A673 (cell line): ENCODE data around the gene EVX2. TPM values are rescaled to one million over a fixed set of nuclear protein-coding genes. Genes with fewer than 3 reads are reported as not detected.
A peak's percentile ranks its signal among the peaks of the same experiment; 100 is the strongest.

Experiments
- BruUV-seq: library from RNA; stranded (reverse); fragments of 400-500 nt; replicated peaks from 2 replicates; lab custom pipeline; 2021; lab: Mats Ljungman, UMichigan
- CTCF ChIA-PET: fragments of 300-600 bp; sonication (Branson Sonifier 250); formaldehyde crosslinking; loops from one replicate; lab custom pipeline; 2022; ENCODE audit warnings: antibody characterized with exemption; lab: Charles Lee
- POLR2A ChIA-PET: fragments of 300-600 bp; sonication (Branson Sonifier 250); formaldehyde crosslinking; loops from one replicate; lab custom pipeline; 2022; ENCODE audit warnings: antibody characterized with exemption; ENCODE audit not compliant: low non-redundant PET; lab: Charles Lee
- DNase-seq: peaks from one replicate; pipeline ENCODE4 v3.0.0-alpha.2; 2015; ENCODE audit warnings: low spot score
- H3K27ac ChIP-seq: fragments of 200-600 bp; sonication (generic); 2 replicates; pipeline ENCODE4 v1.5.1; 2016; ENCODE audit warnings: mixed run types, low read depth, mild to moderate bottlenecking, mixed read lengths, antibody characterized with exemption, low read length; ENCODE audit not compliant: poor library complexity, severe bottlenecking
- H3K27me3 ChIP-seq: fragments of 200-600 bp; sonication (generic); replicated peaks from 2 replicates; pipeline ENCODE4 v1.6.1; 2017; ENCODE audit warnings: mixed run types, low read depth, mild to moderate bottlenecking, mixed read lengths, antibody characterized with exemption, low read length; ENCODE audit not compliant: insufficient read depth, poor library complexity
- H3K36me3 ChIP-seq: fragments of 200-600 bp; sonication (generic); 2 replicates; pipeline ENCODE4 v1.6.1; 2016; ENCODE audit warnings: mixed run types, mild to moderate bottlenecking, mixed read lengths, antibody characterized with exemption, low read length; ENCODE audit not compliant: insufficient read depth, poor library complexity, severe bottlenecking
- H3K4me1 ChIP-seq: fragments of 200-600 bp; sonication (generic); 2 replicates; pipeline ENCODE4 v1.6.1; 2017; ENCODE audit warnings: mixed run types, mild to moderate bottlenecking, mixed read lengths, antibody characterized with exemption, low read length; ENCODE audit not compliant: insufficient read depth, poor library complexity, severe bottlenecking
- H3K4me3 ChIP-seq: fragments of 200-600 bp; sonication (generic); 2 replicates; pipeline ENCODE4 v1.5.1; 2016; ENCODE audit warnings: low read depth, mixed run types, mild to moderate bottlenecking, mixed read lengths, low read length; ENCODE audit not compliant: poor library complexity, severe bottlenecking
- H3K9me3 ChIP-seq: fragments of 200-600 bp; sonication (generic); 2 replicates; pipeline ENCODE4 v1.6.1; 2016; ENCODE audit warnings: mixed run types, low read depth, mild to moderate bottlenecking, mixed read lengths, antibody characterized with exemption, low read length; ENCODE audit not compliant: poor library complexity, severe bottlenecking
- CTCF ChIP-seq: fragments of 300-800, 200-600 bp; sonication (generic); conservative IDR thresholded peaks from 2 replicates; pipeline ENCODE4 v1.5.1; 2017; ENCODE audit warnings: low read depth, mild to moderate bottlenecking, antibody characterized with exemption, low read length, moderate library complexity, mixed read lengths
- EZH2 ChIP-seq: fragments of 200-600 bp; sonication (generic); IDR thresholded peaks from 2 replicates; pipeline ENCODE4 v1.6.1; 2017; ENCODE audit warnings: borderline replicate concordance, low read depth, mild to moderate bottlenecking, mixed read lengths, antibody characterized with exemption, low read length; ENCODE audit not compliant: poor library complexity, severe bottlenecking
- intact Hi-C: fragments of 100-400 bp; cut with micrococcal nuclease; formaldehyde crosslinking; loops from one replicate; pipeline ENCODE4 v1.10.0; 2022; ENCODE audit not compliant: unreplicated experiment
- total RNA-seq: library from RNA; stranded (reverse); gene quantifications from 2 replicates; pipeline ENCODE4 v1.2.3, GENCODE V29; 2021

The EVX2 gene
- total RNA-seq, 1 experiment from 2014 or later = 0.41 TPM

DNA sequence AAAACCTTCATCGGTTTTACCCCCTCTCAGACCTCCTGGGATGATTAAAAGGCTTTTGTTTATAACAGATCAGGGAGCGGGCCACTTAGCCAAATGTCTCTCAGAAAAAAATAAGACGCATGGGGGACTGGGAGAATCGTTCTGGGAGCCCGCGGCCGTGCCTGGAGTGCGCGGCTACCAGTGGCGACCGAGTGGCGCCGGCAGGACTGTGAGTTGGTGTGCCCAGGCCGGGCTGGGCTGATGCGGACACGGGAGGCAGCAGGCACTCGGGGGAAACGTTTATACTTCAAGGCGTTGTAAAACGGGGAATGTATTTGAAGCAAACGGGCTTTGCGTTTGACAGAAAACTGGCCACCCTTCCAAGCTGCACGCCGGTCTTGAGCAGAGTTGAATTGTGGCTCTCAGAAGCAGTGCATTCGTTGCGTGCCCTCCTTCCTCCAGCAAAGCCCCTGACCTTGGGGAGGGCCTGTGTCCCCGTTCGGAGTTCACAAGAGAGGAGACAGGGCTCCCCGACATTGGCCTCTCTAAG lies 28.1 kb upstream of the EVX2 start:
- no peak for TF ChIP-seq CTCF
- TF ChIP-seq EZH2 = no peak
- intact Hi-C loops = no loop called here
- H3K27ac ChIP-seq = peak overlapping the region; percentile 88
- no TSS peak for BruUV-seq
- H3K9me3 ChIP-seq = no peaks in the 10 kb centered on the region
- peak overlapping the region; percentile 73 for H3K4me3 ChIP-seq
- ChIA-PET CTCF (interaction anchor here (0.5 to 2.4 kb wide), 3 partner anchors 10 to 542 kb away, joined by 4 to 7 read pairs (median 5); partner anchors contain the start of gene HOXD9), POLR2A (interaction anchor here (0.6 kb wide), 1 partner anchor 16 kb away, joined by 4 read pairs; no protein-coding TSS in a partner anchor)
- no peak for DNase-seq
- no peaks in the 10 kb centered on the region for H3K27me3 ChIP-seq
- peaks cover 6% of the 10 kb centered on the region for H3K4me1 ChIP-seq
- H3K36me3 ChIP-seq = peaks cover 67% of the 10 kb centered on the region

DNA sequence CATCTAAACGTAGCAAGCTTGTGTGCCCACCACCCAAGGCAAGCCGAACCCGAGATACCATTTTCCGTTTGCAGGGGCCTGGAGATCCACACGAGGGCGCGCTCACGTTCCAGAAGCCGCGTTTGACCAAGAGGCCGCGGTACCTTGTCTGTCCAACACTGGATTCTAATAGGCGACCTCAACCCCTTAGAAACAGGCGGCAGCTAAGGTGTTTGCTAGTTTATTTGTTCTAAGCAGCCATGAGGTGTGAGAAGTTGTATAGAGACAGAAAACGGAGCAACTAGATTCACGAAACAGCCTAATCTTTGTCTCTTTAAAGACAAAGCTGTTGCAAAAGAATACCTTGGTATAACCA lies 27.5 kb upstream of the EVX2 start:
- Histone ChIP-seq H3K27ac (peak overlapping the region; percentile 88), H3K36me3 (peaks cover 61% of the 10 kb centered on the region), H3K4me1 (peaks cover 3% of the 10 kb centered on the region), H3K27me3 (no peaks in the 10 kb centered on the region), H3K4me3 (peak overlapping the region; percentile 73), H3K9me3 (no peaks in the 10 kb centered on the region)
- CTCF ChIA-PET = interaction anchor here (0.5 to 2.4 kb wide), 6 partner anchors 11 to 543 kb away, joined by 3 to 7 read pairs (median 4); partner anchors contain the start of gene HOXD9
- no peak for TF ChIP-seq EZH2
- TF ChIP-seq CTCF = peak; percentile 96
- intact Hi-C loops = no loop called here
- peak; percentile 91 for DNase-seq
- BruUV-seq = no TSS peak
- POLR2A ChIA-PET = interaction anchor here (1.1 kb wide), 1 partner anchor 15 kb away, joined by 4 read pairs; no protein-coding TSS in a partner anchor

GRCh38 chr2:176110415-176111308 lies 26.9 kb upstream of the EVX2 start:
- TF ChIP-seq CTCF = no peak
- TF ChIP-seq EZH2 = no peak
- intact Hi-C loops = no loop called here
- CTCF ChIA-PET = interaction anchor here (0.7 to 2.4 kb wide), 7 partner anchors 11 to 1038 kb away, joined by 3 to 7 read pairs (median 4); partner anchors contain the start of gene HOXD9
- POLR2A ChIA-PET = interaction anchor here (0.6 to 1.1 kb wide), 3 partner anchors 16 to 1250 kb away, joined by 3 to 4 read pairs (median 3); no protein-coding TSS in a partner anchor
- Histone ChIP-seq H3K27ac (peak overlapping the region; percentile 88), H3K4me3 (peak overlapping the region; percentile 73), H3K27me3 (no peaks in the 10 kb centered on the region), H3K36me3 (peaks cover 60% of the 10 kb centered on the region), H3K4me1 (peaks cover 3% of the 10 kb centered on the region), H3K9me3 (no peaks in the 10 kb centered on the region)
- no peak for DNase-seq
- BruUV-seq = no TSS peak
